Muscle of back (tissue), 11 donors: Measurements from ENCODE around the gene FBLL1. TPM values are rescaled to one million over a fixed set of nuclear protein-coding genes. Genes with fewer than 3 reads are reported as not detected.
"Not testable (repeated sequence)": the region's sequence is repeated elsewhere in the genome, so short reads cannot be mapped to it uniquely, and the experiment has no call there.

Experiments
- DNase-seq, 3 donors: peaks; one replicate each; pipeline versions ENCODE4 v3.0.0 to v3.0.0-alpha.2; 2013
- polyA plus RNA-seq, 10 donors: library from polyadenylated mRNA; unstranded; fragments of 120-200 nt; gene quantifications; one replicate each; pipeline ENCODE4 v1.2.1, GENCODE V29; 2013; ENCODE audit not compliant: insufficient read length in 10 of 10

Gene FBLL1
- polyA plus RNA-seq, 10 donors, result 0.14 to 2.1 (median 0.74) TPM

GRCh38 chr5:168549554-168549953 is 20.4 kb downstream of the FBLL1 start:
- DNase-seq, result no peak

DNA sequence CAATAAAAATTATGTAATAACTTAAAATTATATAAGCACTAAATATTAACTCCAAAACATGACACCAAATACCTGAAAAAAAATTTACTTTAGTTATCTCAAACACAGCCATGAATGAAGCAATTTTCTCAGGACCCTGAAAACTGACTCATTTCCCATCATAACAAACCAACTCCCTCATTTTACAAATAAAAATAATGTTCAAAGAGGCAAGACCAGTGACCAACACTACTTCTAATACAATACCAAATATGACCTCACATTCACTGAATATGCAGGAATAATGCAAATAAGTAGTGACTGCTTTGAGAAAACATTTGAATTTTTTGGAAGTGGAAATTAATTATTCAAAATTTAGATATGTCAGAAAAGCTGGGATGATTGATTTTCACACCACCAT is 21.6 kb downstream of the FBLL1 start:
- no peak for DNase-seq

DNA sequence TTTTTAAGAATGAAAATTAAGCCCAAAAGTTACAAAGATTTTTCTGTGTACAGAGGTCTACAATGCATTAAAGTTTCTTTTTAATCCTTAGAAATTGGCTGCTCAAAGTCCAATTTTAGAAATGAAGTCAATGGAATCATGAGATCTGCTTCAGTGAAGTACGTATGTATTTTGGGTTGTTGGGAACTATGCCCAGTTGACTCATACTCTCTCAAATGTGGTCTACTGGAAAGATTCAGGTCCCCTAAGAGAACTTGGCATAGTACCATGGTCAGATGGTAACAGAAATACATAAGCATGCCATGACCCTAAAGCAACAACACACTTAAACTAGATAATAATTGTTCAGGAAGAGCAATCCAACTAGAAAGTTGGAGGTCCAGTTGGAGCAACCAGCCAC is 23.0 kb downstream of the FBLL1 start:
- DNase-seq, result peak; percentile 33 to 80 (median 34)

GRCh38 chr5:168553377-168554130 is 24.4 kb downstream of the FBLL1 start:
- DNase-seq, result no peak

GRCh38 chr5:168557389-168557788 is 28.3 kb downstream of the FBLL1 start:
- no peak for DNase-seq

DNA sequence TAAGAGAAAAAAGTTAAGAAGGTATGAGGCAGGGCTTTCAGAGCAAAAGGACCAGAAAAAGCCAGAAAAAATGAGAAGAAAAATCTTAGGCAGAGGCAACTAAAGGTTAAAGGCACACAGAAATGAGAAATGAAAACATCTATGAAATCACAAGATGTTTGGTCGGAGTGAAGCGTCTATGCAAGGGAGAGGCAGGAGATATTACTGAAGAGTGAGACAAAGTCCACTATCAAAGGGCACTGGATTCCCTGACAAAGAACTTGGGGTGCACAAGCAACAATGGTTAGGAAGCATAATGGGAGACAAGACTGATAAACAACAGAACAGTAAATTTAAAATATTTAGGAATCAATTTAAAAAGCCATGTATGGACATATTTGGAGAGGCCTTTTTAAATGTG is 33.2 kb downstream of the FBLL1 start:
- no peak for DNase-seq

GRCh38 chr5:168563959-168564358 is 34.9 kb downstream of the FBLL1 start:
- DNase-seq, result no peak

DNA sequence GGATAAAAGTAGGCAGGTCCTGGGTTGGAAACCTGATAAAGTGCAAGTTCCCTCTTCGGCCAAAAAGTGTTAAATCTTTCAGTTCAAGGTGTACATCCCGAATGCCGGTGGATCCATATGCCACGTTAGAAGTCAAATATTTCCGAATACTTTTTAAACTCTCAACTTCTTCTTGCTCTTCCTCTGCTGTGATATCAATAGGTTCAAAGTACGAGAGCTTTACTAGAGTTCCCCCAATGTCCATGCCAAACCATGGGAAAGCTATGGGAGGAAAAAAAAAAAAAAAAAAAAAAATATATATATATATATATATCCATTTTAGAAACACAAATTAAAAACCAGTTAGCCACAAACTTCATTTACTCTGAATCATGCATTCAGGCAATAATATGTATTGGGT is 39.6 kb downstream of the FBLL1 start:
- no peak for DNase-seq

DNA sequence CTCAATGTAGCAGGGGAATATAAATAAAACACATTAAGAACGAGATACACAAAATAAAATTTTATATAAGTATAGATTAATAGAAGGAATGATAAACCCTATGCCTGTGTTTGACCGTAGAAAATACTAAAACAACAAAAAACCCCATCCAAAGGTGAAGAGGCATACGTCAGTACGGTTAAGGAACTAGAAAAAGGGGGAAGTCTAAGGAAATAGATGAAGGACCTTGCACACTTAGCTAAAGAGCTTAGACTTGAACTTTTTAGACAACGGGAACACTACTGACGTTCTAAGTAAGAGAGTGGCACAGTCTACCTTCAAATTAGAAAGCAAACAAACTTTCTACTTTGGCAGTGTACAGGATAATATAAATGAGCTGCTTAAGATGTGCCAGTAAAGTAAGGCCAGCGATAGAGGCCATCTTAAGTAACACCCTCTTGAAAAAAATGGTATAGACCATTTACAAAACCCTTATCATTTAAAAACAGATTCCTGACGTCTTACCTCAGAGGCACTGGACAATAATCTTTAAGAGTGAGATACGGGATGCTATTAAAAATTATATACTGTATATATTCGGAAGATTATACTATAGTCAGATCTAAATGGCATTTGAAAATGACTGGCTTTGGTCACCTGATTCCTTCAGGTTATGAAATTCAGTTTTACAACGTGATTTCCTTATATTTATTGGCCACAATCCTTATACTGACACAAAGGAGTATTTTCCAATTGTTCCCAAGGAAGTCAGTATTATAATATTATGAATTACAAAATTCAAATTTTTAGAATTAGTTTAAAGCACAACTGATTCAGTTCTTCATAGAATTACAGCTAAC is 41.6 kb downstream of the FBLL1 start:
- no peak for DNase-seq

DNA sequence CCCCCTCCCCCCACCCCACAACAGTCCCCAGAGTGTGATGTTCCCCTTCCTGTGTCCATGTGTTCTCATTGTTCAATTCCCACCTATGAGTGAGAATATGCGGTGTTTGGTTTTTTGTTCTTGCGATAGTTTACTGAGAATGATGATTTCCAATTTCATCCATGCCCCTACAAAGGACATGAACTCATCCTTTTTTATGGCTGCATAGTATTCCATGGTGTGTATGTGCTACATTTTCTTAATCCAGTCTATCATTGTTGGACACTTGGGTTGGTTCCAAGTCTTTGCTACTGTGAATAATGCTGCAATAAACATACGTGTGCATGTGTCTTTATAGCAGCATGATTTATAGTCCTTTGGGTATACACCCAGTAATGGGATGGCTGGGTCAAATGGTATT is 44.6 kb downstream of the FBLL1 start:
- DNase-seq, result not testable (repeated sequence)

DNA sequence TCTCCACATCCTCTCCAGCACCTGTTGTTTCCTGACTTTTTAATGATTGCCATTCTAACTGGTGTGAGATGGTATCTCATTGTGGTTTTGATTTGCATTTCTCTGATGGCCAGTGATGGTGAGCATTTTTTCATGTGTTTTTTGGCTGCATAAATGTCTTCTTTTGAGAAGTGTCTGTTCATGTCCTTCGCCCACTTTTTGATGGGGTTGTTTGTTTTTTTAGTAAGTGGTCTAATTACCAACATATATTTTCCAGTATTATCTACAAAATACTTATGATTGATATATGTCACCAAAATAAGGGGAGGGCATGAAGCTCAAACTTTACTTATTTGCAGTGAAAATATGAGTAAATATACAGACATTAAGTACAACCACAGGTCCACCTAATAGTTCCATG is 45.1 kb downstream of the FBLL1 start:
- DNase-seq, result not testable (repeated sequence)

GRCh38 chr5:168575391-168576372 is 46.6 kb downstream of the FBLL1 start:
- no peak for DNase-seq

GRCh38 chr5:168578006-168578405 is 48.9 kb downstream of the FBLL1 start:
- DNase-seq, result no peak

GRCh38 chr5:168578538-168579487 is 49.7 kb downstream of the FBLL1 start, which contains the start of gene PANK3:
Gene PANK3 (minus strand): TSS chr5:168579368. CDS start chr5:168579283, 85 bp downstream.
- DNase-seq, result peak in 2 of 3 donors; percentile 86 to 94

GRCh38 chr5:168579488-168580226 is 50.6 kb downstream of the FBLL1 start:
- peak; percentile 99 to 100 (median 99) for DNase-seq

- no peak for DNase-seq
These were observed 51.1 kb downstream of the FBLL1 start for GRCh38 chr5:168580227-168580508.
